Fibroblast of pulmonary artery (primary cell): Measurements from ENCODE around the gene DUOX2.

Experiments used
- DNase-seq: peaks from one replicate; pipeline ENCODE4 v3.0.0-alpha.2; 2010; ENCODE audit warnings: low read depth
- H3K4me3 ChIP-seq: replicated peaks from 2 replicates; pipeline ENCODE4 v1.5.1; 2011; ENCODE audit warnings: low read depth, mild to moderate bottlenecking, control low read depth, low read length, moderate library complexity
- CTCF ChIP-seq: IDR thresholded peaks from 2 replicates; pipeline ENCODE4 v1.5.1; 2011; ENCODE audit warnings: mild to moderate bottlenecking, control low read depth, low read length, inconsistent platforms; ENCODE audit errors: missing control alignments

The DUOX2 gene

GRCh38 chr15:45099549-45100165, 14.3 kb downstream of the DUOX2 start:
- TF ChIP-seq CTCF, result no peak
- no peak overlapping the region for H3K4me3 ChIP-seq
- no peak for DNase-seq

- TF ChIP-seq CTCF, result no peak
- no peak for DNase-seq
- H3K4me3 ChIP-seq, result no peak overlapping the region
These were observed 16.5 kb downstream of the DUOX2 start for GRCh38 chr15:45097466-45097865.

GRCh38 chr15:45095661-45096060, 18.3 kb downstream of the DUOX2 start:
- DNase-seq, result no peak
- no peak for TF ChIP-seq CTCF
- H3K4me3 ChIP-seq, result no peak overlapping the region

- TF ChIP-seq CTCF, result no peak
- H3K4me3 ChIP-seq, result no peak overlapping the region
- no peak for DNase-seq
These were observed 19.6 kb downstream of the DUOX2 start for GRCh38 chr15:45094358-45094730.

- DNase-seq, result no peak
- no peak for TF ChIP-seq CTCF
- H3K4me3 ChIP-seq, result no peak overlapping the region
These were observed 20.2 kb downstream of the DUOX2 start for GRCh38 chr15:45093622-45094357.

GRCh38 chr15:45093013-45093412, 21.0 kb downstream of the DUOX2 start:
- DNase-seq, result no peak
- no peak for TF ChIP-seq CTCF
- H3K4me3 ChIP-seq, result no peak overlapping the region

GRCh38 chr15:45091576-45091975, 22.4 kb downstream of the DUOX2 start:
- DNase-seq, result no peak
- TF ChIP-seq CTCF, result no peak
- no peak overlapping the region for H3K4me3 ChIP-seq
